ENCODE measurements around the gene ARHGEF38.
"Not testable (repeated sequence)": the region's sequence is repeated elsewhere in the genome, so short reads cannot be mapped to it uniquely, and the experiment has no call there.

ARHGEF38 gene

DNA sequence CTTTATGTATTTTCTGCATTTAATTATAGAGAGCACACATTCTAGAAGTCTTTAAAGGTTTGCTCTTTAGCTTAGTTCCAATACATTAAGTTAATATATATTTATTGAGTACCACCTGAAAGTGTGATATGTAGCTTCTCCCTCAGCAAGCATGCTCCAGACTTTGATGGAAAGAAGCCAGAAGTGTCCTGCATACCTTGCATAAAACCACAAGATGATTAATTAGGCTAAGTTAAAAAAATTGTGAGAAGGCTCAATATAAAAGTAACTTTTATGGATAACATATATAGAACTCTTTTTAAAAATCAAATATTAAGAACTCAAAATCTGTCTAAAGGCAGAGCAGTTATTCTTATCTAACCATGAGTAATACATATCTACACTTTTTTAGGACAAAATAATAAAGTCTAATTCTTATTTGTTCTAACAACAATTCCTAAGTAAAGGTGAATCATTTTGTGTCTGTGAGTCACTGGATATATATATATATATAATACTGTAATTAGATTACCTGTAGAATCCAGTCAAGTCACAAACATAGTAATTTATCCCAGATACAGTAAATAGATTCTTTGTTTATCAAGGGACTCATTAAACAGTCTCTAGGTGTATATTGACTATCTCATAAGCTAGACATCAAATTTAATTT is 104.8 kb downstream of the ARHGEF38 start:
- no peak for DNase-seq

DNA sequence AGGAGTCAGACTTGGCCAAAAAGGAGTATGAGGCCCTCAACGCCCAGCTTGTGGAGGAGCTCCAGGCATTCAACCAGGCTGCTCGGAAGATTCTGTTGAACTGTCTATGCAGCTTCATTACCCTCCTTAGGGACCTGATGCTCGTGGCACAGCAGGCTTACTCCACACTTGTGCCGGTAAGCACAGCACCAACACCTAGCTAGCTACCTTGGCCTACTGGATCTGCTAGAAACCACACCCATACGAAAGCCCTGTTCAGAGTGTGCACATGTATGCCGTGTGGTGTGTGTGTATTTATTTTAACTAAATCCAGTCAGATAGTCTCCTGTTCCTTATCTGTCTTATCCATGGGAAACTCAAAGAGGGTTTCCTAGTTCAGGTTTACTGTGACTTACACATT is 106.8 kb downstream of the ARHGEF38 start:
- DNase-seq, result no peak

DNA sequence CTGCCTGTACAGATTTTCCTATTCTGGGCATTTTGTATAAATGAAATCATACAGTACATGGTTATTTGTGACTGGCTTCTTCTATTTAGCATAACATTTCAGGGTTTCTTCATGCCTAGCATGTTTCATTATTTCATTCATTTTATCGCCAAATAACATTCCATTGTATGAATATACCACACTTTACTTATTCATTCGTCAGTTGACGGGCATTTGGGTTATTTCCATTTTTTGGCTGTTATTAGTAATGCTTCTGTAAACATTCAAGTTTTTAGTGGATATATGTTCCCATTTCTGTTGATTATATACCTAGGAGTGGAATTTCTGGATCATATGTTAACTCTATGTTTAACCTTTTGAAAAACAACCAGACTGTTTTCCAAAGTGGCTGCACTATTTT is 108.6 kb downstream of the ARHGEF38 start:
- DNase-seq, result no peak

DNA sequence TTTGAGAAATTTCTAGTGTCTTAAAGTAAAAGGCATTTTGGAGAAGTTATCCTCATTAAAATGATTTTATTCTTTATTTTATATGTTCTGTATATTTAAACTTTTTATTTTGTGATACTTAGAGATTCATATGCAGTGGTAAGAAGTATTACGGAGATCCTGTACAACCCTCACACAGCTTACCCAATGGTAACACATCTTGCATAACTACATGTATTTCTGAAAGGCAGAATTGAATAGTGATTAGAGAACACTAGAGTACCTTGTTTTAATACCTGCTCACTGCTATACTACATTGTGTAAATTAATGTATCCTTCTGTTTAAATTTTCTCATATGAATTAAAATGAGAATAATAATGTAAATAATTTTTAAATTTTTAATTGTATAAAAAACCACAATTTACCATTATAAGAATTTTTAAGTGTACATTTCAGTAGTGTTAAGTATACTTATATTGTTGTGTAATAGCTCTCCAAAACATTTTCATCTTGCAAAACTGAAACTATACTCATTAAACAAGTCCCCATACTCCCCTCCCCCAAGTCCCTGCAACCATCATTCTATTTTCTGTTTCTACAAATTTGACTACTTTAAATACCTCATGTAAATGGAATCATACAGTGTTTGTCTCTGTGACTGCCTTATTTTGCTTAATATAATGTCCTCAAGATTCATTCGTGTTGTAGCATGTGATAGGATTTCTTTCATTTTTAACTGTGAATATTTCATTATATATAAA is 110.7 kb downstream of the ARHGEF38 start:
- no peak for DNase-seq

DNA sequence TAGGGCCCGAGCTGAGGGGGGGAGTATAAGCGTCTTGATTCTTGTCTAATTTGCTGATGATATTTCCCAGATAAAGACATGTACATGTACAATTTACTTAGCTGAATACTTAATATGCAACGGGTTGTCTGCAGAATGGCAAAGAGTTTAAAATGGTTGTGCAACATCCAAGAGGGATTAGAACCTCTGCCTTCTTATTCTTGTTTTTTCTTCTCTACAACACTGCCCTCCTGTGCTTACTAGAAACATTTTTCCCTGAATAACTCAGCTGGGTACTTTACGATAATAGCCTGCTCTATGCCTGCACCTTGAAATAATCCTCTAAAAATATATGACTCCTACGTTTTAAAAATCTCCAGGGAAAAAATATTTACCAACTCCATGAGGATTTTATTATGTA is 114.3 kb downstream of the ARHGEF38 start:
- peak in 1 of 2 donors; percentile 3 for DNase-seq

DNA sequence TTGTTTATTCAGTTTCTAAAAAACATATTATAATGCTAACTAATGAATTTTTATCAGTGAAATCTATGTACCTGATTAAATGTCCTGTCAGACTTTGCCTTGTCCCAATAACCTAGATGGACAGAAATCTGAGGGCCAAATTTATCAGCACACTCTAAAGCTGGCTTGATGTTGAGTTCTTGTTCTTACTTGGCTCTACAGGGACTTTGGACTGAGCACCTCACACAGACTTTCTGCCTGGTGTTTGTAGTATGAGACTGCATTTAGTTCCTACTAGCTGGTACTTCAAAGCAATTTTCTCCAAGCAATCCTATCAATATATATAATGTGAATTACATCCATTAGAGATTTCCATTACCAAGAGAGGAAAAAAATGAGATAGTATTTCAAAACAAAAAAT is 118.3 kb downstream of the ARHGEF38 start:
- no peak for DNase-seq

DNA sequence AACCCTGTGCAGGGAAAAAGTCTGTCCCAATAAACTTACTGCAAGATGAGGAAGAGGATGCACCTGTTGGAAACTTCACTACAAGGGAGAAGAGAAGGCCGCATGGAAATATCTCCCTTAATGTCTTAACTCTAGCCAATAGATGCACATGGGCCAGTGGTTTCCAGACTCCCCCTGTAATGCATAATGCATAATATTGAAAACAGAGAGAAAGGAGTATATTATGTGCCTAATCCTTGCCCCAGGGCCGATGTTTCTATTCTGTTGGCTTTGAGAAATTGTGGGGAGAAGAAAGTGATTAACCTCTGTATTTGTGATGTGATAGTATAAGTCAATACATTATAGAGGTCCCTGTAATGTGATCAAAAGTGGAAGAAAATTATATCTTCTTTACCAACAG is 118.9 kb downstream of the ARHGEF38 start:
- no peak for DNase-seq

DNA sequence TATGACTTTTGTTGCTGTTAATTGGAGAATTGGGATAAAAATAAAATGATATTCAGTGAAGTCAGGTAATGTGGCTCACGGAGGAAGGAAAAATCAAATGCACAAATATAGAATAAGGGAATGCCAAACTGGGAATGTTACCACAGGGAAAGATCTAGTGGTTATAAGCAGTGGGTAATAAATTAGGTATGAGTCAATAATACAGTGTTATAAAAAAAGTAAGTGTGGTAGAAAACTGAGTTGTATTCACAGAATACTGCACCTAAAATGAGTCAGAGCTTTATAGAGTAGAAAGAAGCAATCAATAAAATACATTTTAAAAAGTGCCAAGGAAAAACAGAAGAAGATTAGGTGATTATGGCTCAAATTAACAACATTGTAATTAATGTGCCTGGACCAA is 121.6 kb downstream of the ARHGEF38 start:
- no peak for DNase-seq

DNA sequence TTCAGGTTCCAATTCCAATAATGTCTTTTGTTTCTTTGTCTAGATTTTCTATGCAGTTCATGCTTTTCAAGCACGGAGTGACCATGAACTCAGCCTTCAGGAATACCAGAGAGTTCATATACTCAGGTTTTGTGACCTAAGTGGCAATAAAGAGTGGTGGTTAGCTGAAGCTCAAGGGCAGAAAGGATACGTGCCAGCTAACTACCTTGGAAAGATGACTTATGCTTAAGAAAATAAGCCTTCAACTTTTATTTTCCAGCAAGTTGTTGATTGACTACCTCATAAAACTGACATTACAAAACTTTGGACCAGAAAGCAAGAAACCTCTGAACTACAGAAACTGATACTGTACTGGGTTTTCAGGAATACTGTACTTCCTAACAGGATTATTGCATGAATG is 125.3 kb downstream of the ARHGEF38 start:
- DNase-seq, result no peak

DNA sequence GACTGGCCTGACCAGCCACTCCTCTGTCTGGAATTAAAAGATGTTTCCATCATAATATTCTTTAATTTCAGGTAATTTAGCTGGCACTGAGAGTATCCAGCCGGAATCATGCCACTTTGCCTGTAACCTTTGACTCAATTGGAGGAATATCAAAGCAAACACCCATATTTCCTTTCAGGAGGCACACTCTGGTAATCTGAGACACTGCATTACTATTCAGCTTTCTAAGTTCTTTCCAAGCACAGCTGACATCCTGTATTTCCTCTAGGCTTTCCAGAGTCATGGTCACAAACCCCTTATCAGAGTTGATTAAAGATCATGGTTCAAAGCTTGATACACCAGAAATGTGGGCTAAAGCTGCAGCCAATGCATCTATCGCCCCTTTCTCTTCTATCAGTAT is 126.8 kb downstream of the ARHGEF38 start:
- no peak for DNase-seq

DNA sequence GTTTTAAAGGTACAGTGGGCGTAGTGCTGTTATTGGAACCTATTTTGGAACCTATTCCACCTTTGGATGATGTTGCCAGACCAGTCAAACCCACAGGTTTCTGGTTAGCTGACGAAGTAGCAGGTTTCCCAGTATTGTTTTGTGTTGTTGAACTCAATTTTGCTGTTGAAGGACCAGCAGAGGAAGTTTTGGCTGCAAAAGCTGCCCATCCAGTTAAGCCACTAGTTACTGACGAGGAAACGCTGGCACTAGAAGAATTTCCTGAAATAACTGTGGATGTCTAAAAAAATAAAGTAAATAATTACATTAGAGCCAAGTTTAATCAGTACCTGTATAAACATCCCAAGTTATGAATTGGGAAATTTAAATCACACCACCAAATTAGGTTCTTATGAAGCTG is 130.6 kb downstream of the ARHGEF38 start:
- no peak for DNase-seq

DNA sequence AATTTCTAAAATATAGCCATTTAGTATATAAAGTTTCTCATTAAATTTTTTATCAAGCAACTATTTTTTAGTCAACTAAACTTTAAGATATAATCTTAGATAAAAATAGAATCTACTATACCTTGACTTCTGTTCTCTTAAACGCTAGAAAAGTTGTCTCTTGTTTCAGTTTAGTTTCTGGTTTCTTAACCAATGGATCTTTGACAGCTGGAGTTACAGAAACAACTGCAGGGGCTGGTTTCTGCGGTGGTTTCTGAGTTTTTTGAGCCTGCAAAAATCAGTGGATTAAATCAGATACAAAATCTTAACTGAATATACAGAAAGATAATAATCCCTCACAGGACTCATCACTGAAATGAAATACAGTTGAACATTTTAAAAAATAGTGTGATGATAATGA is 134.2 kb downstream of the ARHGEF38 start:
- DNase-seq, result no peak

DNA sequence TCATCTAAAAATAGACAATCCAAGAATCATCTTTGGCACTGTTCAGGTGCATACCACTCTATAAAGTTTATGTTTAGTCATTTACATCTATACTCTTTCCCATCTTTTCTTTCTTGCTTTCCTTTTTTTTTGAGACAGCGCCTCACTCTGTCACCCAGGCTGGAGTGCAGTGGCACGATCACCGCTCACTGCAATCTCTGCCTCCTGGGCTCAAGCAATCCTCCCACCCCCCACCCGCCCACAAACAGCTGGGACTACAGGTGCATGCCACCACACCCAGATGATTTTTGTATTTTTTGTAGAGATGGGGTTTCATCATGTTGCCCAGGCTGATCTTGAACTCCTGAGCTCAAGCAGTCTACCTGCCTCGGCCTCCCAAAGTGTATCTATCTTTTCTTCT is 142.4 kb downstream of the ARHGEF38 start:
- DNase-seq, result not testable (repeated sequence)

DNA sequence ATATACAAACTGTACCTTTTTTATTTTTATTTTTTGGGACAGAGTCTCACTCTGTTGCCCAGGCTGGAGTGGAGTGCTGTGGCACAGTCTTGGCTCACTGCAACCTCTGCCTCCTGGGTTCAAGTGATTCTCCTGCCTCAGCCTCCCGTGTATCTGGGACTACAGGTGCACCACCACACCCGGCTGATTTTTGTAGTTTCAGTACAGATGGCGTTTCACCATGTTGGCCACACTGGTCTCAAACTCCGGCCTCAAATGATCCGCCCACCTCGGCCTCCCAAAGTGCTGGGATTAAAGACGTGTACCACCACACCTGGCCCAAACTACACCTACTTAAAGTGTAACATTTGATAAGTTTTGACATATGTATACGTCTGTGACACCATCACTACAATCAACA is 143.4 kb downstream of the ARHGEF38 start:
- DNase-seq, result not testable (repeated sequence)

DNA sequence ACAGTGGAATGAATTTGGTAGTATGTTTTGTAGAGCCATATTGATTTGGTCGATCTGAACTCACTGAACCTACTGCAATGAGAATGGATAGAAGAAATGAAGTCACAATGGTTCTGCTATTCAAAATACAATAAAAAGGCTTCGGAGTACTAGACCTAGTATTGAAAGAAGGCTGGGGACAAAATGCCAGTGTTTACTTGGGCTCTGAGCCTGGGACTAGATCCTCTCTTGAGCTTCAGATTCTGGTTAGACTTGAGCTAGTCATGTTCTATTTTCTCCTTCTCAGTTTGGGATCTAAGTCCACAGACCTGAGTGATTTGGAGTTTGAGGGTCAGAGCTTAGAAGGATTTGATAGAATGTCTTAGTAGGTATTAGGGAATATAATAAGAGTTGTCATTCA is 146.2 kb downstream of the ARHGEF38 start:
- DNase-seq, result no peak

DNA sequence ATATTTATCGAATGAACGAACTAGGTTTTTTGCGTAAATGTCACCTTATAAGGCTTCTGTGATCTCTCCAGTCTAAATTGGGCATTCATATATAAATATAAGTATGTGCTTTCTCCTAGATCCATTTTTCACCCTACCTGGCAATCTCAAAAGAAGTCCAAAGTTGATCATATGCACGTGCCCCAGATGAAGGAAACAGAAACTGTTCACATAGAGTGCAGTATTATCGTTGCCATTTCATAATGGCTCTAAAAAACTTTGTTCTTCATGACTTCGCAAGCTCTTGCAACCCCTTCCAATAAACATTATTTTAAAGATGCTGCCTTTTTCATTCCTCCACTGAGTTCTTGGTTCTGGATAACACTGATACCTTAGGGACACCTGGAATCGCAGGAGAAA is 155.4 kb downstream of the ARHGEF38 start:
- DNase-seq, result no peak

DNA sequence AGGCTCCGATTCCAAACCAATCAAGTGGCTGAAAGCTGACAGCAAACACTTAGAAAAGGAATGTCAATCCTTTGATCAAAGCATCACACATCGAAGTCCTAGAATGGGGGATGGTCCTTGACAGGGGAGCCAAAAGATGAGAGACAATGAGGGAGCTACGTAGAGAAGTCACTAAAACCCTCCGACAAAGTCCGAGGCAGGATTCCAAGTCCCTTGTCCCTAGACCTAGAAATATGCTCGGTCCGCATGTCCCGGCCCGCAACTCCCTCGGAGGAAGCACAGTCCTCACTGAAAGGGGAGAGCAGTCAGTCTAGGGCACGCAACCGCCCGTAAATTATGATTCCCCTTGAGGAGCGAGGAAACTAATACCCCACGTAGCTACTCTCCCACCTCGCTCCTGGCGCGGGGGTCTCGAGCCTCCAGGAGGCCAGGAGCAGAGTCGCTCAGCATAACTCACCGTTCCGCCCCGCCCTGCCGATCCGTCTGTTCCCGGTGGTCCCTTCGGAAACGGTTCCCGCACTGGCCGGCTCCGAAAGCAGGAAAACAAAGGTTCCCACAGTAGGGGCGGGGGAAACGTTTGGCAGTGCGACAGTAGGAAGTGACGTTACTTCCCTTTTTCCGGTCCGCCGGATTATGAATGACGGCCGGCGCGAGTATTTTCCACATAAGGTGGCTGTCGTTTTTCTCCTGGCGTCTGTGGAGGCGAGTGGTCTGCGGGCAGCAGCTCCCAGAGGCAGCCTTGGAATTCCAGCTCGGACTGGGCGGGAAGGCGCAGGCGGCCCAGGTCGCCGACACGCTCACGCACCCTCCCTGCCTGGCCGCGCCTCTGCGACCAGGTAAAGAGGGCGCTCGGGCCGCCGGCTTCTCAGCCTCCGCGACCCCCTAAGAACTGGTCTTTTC is 156.0 kb downstream of the ARHGEF38 start, which contains the start of the genes GSTCD and INTS12:
Gene GSTCD, plus strand, starts transcription at position 604 of the 900 bp plus-strand sequence. CDS start 8,830 bp downstream, outside the sequence.
Gene INTS12, minus strand, starts transcription at position 509 of the 900 bp plus-strand sequence. CDS start 8,684 bp downstream, outside the sequence.
- DNase-seq, result peak; percentile 84 to 90

DNA sequence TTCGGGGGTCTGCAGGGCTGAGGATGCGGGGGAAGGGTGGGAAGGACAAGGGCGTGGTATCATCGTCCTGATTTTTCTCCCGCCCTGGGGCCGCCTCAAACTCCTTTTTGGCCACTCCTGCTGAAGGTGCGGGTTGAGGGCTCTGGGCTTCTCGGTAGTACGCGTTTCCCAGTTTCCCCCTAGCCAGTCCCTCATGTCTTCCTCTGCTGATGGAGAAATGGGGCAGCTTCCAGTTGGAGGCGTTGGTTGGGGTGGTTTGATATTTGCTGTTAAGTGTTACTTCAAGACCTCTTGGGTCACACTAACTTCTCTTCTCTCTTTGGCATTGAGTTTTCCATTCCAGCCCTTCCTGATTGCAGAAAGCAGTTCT is 156.6 kb downstream of the ARHGEF38 start:
- DNase-seq, result no peak

DNA sequence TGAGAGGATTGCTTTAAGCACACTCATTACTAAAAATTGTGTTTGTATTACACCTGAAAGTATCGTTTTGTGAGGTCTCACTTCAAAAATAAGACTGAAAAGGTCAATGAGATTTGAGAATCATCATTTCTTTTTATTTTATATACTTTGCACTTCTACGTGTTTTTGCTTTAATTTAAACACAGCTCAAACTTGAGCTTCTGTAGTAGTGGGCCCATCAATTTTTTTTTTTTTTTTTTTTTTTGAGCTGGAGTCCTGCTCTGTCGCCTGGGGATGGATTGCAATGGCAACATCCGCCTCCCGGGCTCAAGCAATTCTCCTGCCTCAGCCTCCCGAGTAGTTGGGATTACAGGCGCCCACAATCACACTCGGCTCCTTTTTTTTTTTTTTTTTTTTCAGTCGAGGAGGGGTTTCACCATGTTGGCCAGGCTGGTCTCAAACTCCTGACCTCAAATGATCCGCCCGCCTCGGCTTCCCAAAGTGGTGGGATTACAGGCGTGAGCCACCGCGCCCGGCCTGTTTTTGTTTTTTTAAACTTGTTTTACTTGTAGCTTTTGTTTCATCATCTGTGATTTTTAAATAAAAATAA is 157.7 kb downstream of the ARHGEF38 start:
- no peak for DNase-seq

DNA sequence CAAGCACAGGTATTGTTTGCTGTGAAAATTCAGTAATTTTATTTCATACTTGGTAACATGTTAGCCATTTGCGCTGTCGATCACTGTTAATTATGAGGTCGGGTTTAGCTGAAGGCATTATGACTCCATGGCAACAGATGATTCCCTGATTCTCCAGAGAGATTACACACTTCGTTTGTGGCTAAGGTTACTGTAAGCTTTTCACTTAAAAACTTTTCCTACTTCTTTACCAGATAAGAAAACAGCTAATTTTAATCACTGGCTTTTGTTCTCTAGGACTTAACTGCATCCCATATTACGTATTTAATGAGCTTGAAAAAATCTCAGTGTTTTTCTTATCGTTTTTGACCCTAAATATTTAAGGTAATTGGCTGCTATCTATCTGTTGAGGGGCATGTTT is 158.3 kb downstream of the ARHGEF38 start:
- no peak for DNase-seq

DNA sequence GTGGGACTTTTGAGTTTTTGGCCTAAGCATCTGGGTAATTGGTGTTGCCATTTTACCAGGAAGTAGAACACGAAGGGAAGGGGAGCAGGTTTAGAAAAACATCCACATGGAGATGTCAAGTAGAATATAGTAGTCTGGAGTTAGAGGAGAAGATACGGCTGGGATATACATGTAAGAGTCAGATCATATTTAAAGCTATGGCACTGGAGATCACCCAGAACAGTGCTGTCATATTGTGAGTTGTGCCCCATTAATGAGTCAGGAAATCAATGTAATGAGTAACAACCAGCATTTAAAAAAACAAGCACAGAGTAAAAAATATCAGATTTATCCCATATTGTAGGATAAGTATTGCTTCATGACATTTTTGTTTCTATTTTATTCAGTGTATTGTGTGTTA is 160.3 kb downstream of the ARHGEF38 start:
- no peak for DNase-seq

DNA sequence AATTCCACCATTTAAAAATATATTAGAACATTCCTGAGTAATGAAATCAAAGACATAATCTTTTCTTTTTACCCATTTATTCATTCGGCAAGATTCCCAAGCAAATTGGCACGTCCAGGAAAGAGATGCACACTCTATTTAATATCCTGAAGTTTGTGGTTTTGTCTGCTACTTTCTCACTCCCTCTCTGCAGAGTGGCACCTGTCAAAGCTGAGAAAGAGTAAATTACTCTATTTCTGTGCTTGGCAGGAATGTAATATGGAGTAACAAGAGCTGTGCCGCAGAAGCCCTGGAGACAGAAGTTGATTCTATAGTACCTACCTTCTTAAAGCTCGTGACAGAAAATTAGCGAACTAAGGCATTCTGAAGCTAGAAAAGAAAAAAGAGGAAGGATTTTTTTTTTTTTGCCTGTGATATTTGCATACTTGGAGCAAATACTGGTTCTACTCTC is 161.7 kb downstream of the ARHGEF38 start:
- no peak for DNase-seq

DNA sequence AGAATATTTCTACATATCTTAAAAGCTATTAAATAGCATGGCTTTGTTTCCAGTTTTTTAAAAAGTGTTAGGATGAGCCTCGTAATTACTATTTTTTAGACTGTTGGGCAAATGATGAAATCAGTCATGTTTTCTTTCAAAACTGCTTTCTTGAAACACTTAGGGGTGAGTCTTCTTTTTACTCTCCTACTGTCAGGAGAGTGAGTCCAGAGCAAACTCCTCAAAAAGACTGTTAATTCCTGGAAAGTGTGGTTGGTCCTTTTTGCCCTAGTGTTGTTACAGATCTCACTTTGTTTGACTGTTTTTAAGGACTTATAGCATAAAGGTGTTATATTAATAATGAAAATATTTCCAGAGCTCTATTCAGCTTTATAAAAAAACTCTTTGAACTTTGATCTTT is 162.5 kb downstream of the ARHGEF38 start:
- no peak for DNase-seq
